Measurements from ENCODE around the gene TMEM259. TPM values are rescaled to one million over a fixed set of nuclear protein-coding genes. Genes with fewer than 3 reads are reported as not detected.
A peak's percentile ranks its signal among the peaks of the same experiment; 100 is the strongest.

Gene TMEM259
- total RNA-seq, 1 experiment from 2014 or later, result 202 TPM

DNA sequence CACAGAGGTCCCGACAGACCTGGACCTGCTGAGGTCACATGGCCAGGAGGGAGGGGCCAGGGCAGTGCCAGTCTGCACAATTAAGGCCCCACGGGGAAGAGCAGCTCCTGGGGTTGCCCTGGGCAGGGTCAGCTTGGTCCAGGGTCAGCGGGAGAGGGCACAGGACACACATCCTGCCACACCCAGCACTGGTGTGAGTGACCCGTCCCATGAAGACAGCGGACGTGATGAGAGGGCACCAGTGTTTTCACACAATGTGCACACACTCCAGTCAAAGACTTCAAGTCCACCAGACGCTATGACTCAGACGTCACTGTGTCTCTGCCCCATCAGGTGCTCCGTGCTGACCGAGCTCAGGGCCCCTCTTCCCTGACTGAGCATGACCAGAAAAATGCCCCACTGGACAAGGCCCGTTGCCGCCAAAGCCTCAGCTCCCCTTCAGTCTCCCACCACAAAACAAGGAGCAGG lies 4.2 kb downstream of the TMEM259 start:
- Histone ChIP-seq H3K9me2 (ENCODE audit: insufficient read depth) (no peaks in the 10 kb centered on the region), H3K4me3 (replicated peaks in 1 of 2; ENCODE audit: low read depth in 1 of 2, low read length in 2 of 2) (no peak overlapping the region), H3K27me3 (ENCODE audit: insufficient read depth, low read length) (no peaks in the 10 kb centered on the region), H2AFZ (ENCODE audit: low read depth, low read length, poor library complexity, severe bottlenecking) (no peak overlapping the region), H3K27ac (ENCODE audit: low read depth, low read length) (peak overlapping the region; percentile 86), H3K36me3 (ENCODE audit: control insufficient read depth in 1 of 2, insufficient read depth in 2 of 2, low read length in 2 of 2) (peaks cover 4 to 16% of the 10 kb centered on the region in 2 experiments; a peak in 2 of 4 replicates), H3K9me3 (ENCODE audit: control insufficient read depth in 1 of 2, insufficient read depth in 1 of 2, low read depth in 1 of 2, low read length in 2 of 2) (no peaks in the 10 kb centered on the region), H4K20me1 (ENCODE audit: insufficient read depth) (no peaks in the 10 kb centered on the region; the same call in 1 of the 2 replicates), H3K79me2 (ENCODE audit: insufficient read depth, low read length) (peaks cover 81% of the 10 kb centered on the region), H3K4me2 (ENCODE audit: low read length) (peak overlapping the region; percentile 55), H3K4me1 (ENCODE audit: control insufficient read depth in 1 of 2, insufficient read depth in 2 of 2, low read length in 2 of 2) (peaks cover 33 to 42% of the 10 kb centered on the region in 2 experiments), H3K9ac (ENCODE audit: low read length) (peak overlapping the region; percentile 99; the same call in 1 of the 2 replicates)
- CTCF ChIA-PET, result no interaction called here
- POLR2A ChIA-PET, result no interaction called here
- intact Hi-C loops (cut with micrococcal nuclease), result no loop called here
- BruUV-seq (replicated peaks), result no TSS peak
- TF ChIP-seq ZFX (IDR thresholded peaks at IDR 0.05), result no peak
- TF ChIP-seq, protein P1, sequence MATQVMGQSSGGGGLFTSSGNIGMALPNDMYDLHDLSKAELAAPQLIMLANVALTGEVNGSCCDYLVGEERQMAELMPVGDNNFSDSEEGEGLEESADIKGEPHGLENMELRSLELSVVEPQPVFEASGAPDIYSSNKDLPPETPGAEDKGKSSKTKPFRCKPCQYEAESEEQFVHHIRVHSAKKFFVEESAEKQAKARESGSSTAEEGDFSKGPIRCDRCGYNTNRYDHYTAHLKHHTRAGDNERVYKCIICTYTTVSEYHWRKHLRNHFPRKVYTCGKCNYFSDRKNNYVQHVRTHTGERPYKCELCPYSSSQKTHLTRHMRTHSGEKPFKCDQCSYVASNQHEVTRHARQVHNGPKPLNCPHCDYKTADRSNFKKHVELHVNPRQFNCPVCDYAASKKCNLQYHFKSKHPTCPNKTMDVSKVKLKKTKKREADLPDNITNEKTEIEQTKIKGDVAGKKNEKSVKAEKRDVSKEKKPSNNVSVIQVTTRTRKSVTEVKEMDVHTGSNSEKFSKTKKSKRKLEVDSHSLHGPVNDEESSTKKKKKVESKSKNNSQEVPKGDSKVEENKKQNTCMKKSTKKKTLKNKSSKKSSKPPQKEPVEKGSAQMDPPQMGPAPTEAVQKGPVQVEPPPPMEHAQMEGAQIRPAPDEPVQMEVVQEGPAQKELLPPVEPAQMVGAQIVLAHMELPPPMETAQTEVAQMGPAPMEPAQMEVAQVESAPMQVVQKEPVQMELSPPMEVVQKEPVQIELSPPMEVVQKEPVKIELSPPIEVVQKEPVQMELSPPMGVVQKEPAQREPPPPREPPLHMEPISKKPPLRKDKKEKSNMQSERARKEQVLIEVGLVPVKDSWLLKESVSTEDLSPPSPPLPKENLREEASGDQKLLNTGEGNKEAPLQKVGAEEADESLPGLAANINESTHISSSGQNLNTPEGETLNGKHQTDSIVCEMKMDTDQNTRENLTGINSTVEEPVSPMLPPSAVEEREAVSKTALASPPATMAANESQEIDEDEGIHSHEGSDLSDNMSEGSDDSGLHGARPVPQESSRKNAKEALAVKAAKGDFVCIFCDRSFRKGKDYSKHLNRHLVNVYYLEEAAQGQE (IDR thresholded peaks at IDR 0.05; ENCODE audit: low read depth), result no peak
- no peak for DNase-seq (ENCODE audit: low read depth, low spot score)
- RAD21 ChIA-PET (ENCODE audit: low non-redundant PET in 1 of 2, low total read pairs in 2 of 2, uncharacterized antibody in 2 of 2, unreplicated experiment in 2 of 2), result no interaction called here
- ATAC-seq, result no peak

DNA sequence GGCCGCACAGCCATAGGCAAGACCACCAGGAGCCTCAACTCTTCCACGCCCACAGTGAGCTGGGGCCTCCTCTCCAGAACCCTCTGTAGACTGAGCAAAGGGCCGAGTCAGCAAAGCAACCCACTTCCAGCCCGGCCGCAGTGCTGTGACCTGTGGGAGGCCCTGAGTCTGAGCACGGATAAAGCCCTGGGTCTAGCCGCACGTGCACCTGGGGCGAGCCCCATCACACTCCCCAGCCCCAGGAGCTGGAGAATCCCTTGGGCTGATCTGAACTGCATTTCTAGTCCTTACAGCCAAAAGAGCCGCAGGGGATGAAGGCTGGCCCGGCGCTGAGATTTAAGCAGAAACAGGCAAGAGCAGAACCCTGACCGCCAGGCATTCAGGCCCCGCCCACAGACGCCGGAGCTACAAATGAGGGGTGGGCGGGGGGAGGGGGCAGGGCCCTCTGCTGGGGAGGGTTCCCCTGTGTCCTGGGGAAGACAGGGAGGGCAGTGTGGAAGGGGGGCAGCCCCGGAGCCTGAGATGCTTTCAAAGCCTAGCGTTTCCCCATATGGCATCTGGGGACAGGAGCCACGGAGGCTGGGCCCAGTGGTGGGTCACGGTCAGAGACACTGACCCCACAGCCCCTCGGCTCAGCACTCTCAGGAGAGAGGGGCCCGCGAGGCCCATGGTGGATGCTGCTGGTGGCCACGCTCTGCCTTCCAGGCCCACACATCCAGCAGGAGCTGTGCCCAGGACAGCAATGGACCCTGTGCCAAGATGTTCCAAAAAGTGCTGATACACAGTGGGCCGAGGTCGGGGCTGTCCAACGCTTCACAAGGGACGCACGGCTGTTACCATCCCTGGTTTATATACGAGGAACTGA lies 4.9 kb downstream of the TMEM259 start:
- no peak overlapping the region for H2AFZ ChIP-seq (ENCODE audit: low read depth, low read length, poor library complexity, severe bottlenecking)
- H3K9ac ChIP-seq (ENCODE audit: low read length), result peak overlapping the region; percentile 99; the same call in 1 of the 2 replicates
- no peaks in the 10 kb centered on the region for H3K9me2 ChIP-seq (ENCODE audit: insufficient read depth)
- peak overlapping the region; percentile 55; the same call in 1 of the 2 replicates for H3K4me2 ChIP-seq (ENCODE audit: low read length)
- intact Hi-C loops (cut with micrococcal nuclease), result no loop called here
- H4K20me1 ChIP-seq (ENCODE audit: insufficient read depth), result no peaks in the 10 kb centered on the region; the same call in 1 of the 2 replicates
- peaks cover 81% of the 10 kb centered on the region for H3K79me2 ChIP-seq (ENCODE audit: insufficient read depth, low read length)
- H3K9me3 ChIP-seq (ENCODE audit: control insufficient read depth in 1 of 2, insufficient read depth in 1 of 2, low read depth in 1 of 2, low read length in 2 of 2), result no peaks in the 10 kb centered on the region
- H3K27ac ChIP-seq (ENCODE audit: low read depth, low read length), result peak overlapping the region; percentile 86; the same call in 1 of the 2 replicates
- ATAC-seq (no peak), DNase-seq (ENCODE audit: low read depth, low spot score) (no peak)
- BruUV-seq (replicated peaks), result no TSS peak
- peaks cover 32 to 37% of the 10 kb centered on the region in 2 experiments for H3K4me1 ChIP-seq (ENCODE audit: control insufficient read depth in 1 of 2, insufficient read depth in 2 of 2, low read length in 2 of 2)
- ChIA-PET POLR2A (no interaction called here), RAD21 (ENCODE audit: low non-redundant PET in 1 of 2, low total read pairs in 2 of 2, uncharacterized antibody in 2 of 2, unreplicated experiment in 2 of 2) (no interaction called here), CTCF (no interaction called here)
- no peaks in the 10 kb centered on the region for H3K27me3 ChIP-seq (ENCODE audit: insufficient read depth, low read length)
- no peak overlapping the region for H3K4me3 ChIP-seq (replicated peaks in 1 of 2; ENCODE audit: low read depth in 1 of 2, low read length in 2 of 2)
- H3K36me3 ChIP-seq (ENCODE audit: control insufficient read depth in 1 of 2, insufficient read depth in 2 of 2, low read length in 2 of 2), result peaks cover 4 to 16% of the 10 kb centered on the region in 2 experiments; a peak in 2 of 4 replicates
- TF ChIP-seq YY1 (IDR thresholded peaks at IDR 0.05; ENCODE audit: extremely low read depth, insufficient replicate concordance, low read depth, low read length) (no peak), ZNF274 (IDR thresholded peaks at IDR 0.05; ENCODE audit: low read depth, low read length) (no peak), JUND (IDR thresholded peaks at IDR 0.05) (no peak)
- TF ChIP-seq, protein P1 (IDR thresholded peaks at IDR 0.05; ENCODE audit: low read depth), result no peak
- TF ChIP-seq, protein P2, sequence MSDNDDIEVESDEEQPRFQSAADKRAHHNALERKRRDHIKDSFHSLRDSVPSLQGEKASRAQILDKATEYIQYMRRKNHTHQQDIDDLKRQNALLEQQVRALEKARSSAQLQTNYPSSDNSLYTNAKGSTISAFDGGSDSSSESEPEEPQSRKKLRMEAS (IDR thresholded peaks at IDR 0.05), result no peak

Measured in HCT116 (cell line).